HCT116 (cell line): ENCODE data around the gene EHMT1. TPM values are rescaled to one million over a fixed set of nuclear protein-coding genes. Genes with fewer than 3 reads are reported as not detected.

Source experiments
- ATAC-seq: fragments of 200-7000 bp; cut with Tn5 transposase; 2 replicates; pipeline ENCODE4 v1.9.1; 2020; ENCODE audit warnings: mild to moderate bottlenecking, moderate library complexity
- BruUV-seq: library from RNA; stranded (reverse); fragments of 400-500 nt; replicated peaks from 2 replicates; lab custom pipeline; 2021; lab: Mats Ljungman, UMichigan
- CTCF ChIA-PET: fragments of 300-600 bp; sonication (Branson Sonifier 250); formaldehyde crosslinking; loops from one replicate; lab custom pipeline; 2021; ENCODE audit warnings: antibody characterized with exemption; lab: Charles Lee
- POLR2A ChIA-PET: fragments of 300-600, 350-600 bp; sonication (Branson Sonifier 250); formaldehyde crosslinking; loops from one replicate; lab custom pipeline; 2021; ENCODE audit warnings: antibody characterized with exemption; lab: Charles Lee
- RAD21 ChIA-PET, 2 experiments: fragments of 300-600 bp; sonication (Branson Sonifier 250); formaldehyde crosslinking; loops; one replicate each; lab custom pipeline; 2023; ENCODE audit warnings: low total read pairs in 2 of 2; ENCODE audit not compliant: uncharacterized antibody in 2 of 2, unreplicated experiment in 2 of 2, low non-redundant PET in 1 of 2; lab: Charles Lee
- DNase-seq: peaks from one replicate; pipeline ENCODE4 v3.0.0-alpha.2; 2010; ENCODE audit warnings: low read depth, low spot score
- H2AFZ ChIP-seq: fragments of 200-600 bp; shearing (Covaris generic), sonication (generic); 2 replicates; pipeline ENCODE4 v1.6.1; 2017; ENCODE audit warnings: low read depth, mixed run types, mixed read lengths, antibody characterized with exemption, low read length; ENCODE audit not compliant: poor library complexity, severe bottlenecking
- H3K27ac ChIP-seq: 2 replicates; pipeline ENCODE4 v1.5.1; 2012; ENCODE audit warnings: low read depth, low read length
- H3K27me3 ChIP-seq: fragments of 200-600 bp; sonication (generic); 2 replicates; pipeline ENCODE4 v1.6.1; 2016; ENCODE audit warnings: mixed run types, low read length, mixed read lengths; ENCODE audit not compliant: insufficient read depth
- H3K36me3 ChIP-seq, 2 experiments: fragments of 200-500 bp in 1 of 2; fragments of 200-600 bp in 1 of 2; sonication (Bioruptor generic) in 1 of 2; sonication (generic) in 1 of 2; 2 replicates each; pipeline versions ENCODE4 v1.5.1 to v1.6.1; 2014 to 2016; ENCODE audit warnings: low read length in 2 of 2, inconsistent platforms in 1 of 2, mixed read lengths in 1 of 2, mixed run types in 1 of 2; ENCODE audit not compliant: insufficient read depth in 2 of 2, control insufficient read depth in 1 of 2
- H3K4me1 ChIP-seq, 2 experiments: fragments of 200-600 bp in 1 of 2; sonication (generic) in 1 of 2; 2 replicates each; pipeline versions ENCODE4 v1.5.1 to v1.6.1; 2012 to 2017; ENCODE audit warnings: low read length in 2 of 2, inconsistent platforms in 1 of 2, mild to moderate bottlenecking in 1 of 2, mixed read lengths in 1 of 2, mixed run types in 1 of 2, moderate library complexity in 1 of 2; ENCODE audit not compliant: insufficient read depth in 2 of 2, control insufficient read depth in 1 of 2
- H3K4me2 ChIP-seq: fragments of 200-600 bp; sonication (generic); 2 replicates; pipeline ENCODE4 v1.6.1; 2017; ENCODE audit warnings: mixed run types, low read length, mixed read lengths
- H3K4me3 ChIP-seq, 2 experiments: fragments of 200-600 bp in 1 of 2; sonication (generic) in 1 of 2; replicated peaks in 1 of 2; 2 replicates each; pipeline ENCODE4 v1.5.1; 2011 to 2016; ENCODE audit warnings: low read length in 2 of 2, control low read depth in 1 of 2, low read depth in 1 of 2, mild to moderate bottlenecking in 1 of 2, mixed read lengths in 1 of 2, mixed run types in 1 of 2
- H3K79me2 ChIP-seq: fragments of 200-600 bp; sonication (generic); 2 replicates; pipeline ENCODE4 v1.6.1; 2017; ENCODE audit warnings: mild to moderate bottlenecking, mixed run types, low read length, moderate library complexity, mixed read lengths; ENCODE audit not compliant: insufficient read depth
- H3K9ac ChIP-seq: fragments of 200-600 bp; sonication (generic); 2 replicates; pipeline ENCODE4 v1.6.1; 2016; ENCODE audit warnings: low read length, mixed read lengths
- H3K9me2 ChIP-seq: fragments of 200-600 bp; sonication (generic), shearing (Covaris generic); 2 replicates; pipeline ENCODE4 v1.6.1; 2017; ENCODE audit warnings: mixed run types, mild to moderate bottlenecking, moderate library complexity; ENCODE audit not compliant: insufficient read depth
- H3K9me3 ChIP-seq, 2 experiments: fragments of 200-500 bp in 1 of 2; fragments of 200-600 bp in 1 of 2; sonication (Bioruptor generic) in 1 of 2; sonication (generic) in 1 of 2; 2 replicates each; pipeline ENCODE4 v1.6.1; 2014 to 2017; ENCODE audit warnings: low read length in 2 of 2, mixed read lengths in 2 of 2, inconsistent platforms in 1 of 2, low read depth in 1 of 2, mild to moderate bottlenecking in 1 of 2, mixed run types in 1 of 2, moderate library complexity in 1 of 2; ENCODE audit not compliant: control insufficient read depth in 1 of 2, insufficient read depth in 1 of 2
- H4K20me1 ChIP-seq: fragments of 200-600 bp; sonication (generic), shearing (Covaris generic); 2 replicates; pipeline ENCODE4 v1.6.1; 2017; ENCODE audit warnings: mixed run types, mild to moderate bottlenecking, moderate library complexity; ENCODE audit not compliant: insufficient read depth
- CBX3 ChIP-seq: IDR thresholded peaks from 2 replicates; pipeline ENCODE4 v1.6.1; 2012; ENCODE audit warnings: low read depth
- CEBPB ChIP-seq: IDR thresholded peaks from 2 replicates; pipeline ENCODE4 v1.6.1; 2012; ENCODE audit warnings: low read depth
- EGR1 ChIP-seq: IDR thresholded peaks from 2 replicates; pipeline ENCODE4 v1.6.1; 2012; ENCODE audit warnings: low read depth
- ELF1 ChIP-seq: IDR thresholded peaks from 2 replicates; pipeline ENCODE4 v1.6.1; 2012; ENCODE audit warnings: low read depth, borderline replicate concordance
- EZH2 ChIP-seq: fragments of 200-600 bp; sonication (generic); IDR thresholded peaks from 2 replicates; pipeline ENCODE4 v1.6.1; 2017; ENCODE audit warnings: antibody characterized with exemption, mixed run types
- EZH2phosphoT487 ChIP-seq: fragments of 200-600 bp; IDR thresholded peaks from 2 replicates; pipeline ENCODE4 v1.6.1; 2018; ENCODE audit warnings: antibody characterized with exemption, borderline replicate concordance
- FOSL1 ChIP-seq: IDR thresholded peaks from 2 replicates; pipeline ENCODE4 v1.6.1; 2012; ENCODE audit warnings: low read depth
- JUND ChIP-seq: IDR thresholded peaks from 2 replicates; pipeline ENCODE4 v1.6.1; 2012
- POLR2AphosphoS5 ChIP-seq: IDR thresholded peaks from 2 replicates; pipeline ENCODE4 v1.6.1; 2011; ENCODE audit warnings: mild to moderate bottlenecking, low read depth, low read length, moderate library complexity
- RAD21 ChIP-seq: IDR thresholded peaks from 2 replicates; pipeline ENCODE4 v1.6.1; 2012; ENCODE audit warnings: low read depth, mild to moderate bottlenecking
- REST ChIP-seq: IDR thresholded peaks from 2 replicates; pipeline ENCODE4 v1.6.1; 2012; ENCODE audit warnings: low read depth
- SP1 ChIP-seq: IDR thresholded peaks from 2 replicates; pipeline ENCODE4 v1.6.1; 2012; ENCODE audit warnings: low read depth
- TCF7L2 ChIP-seq: IDR thresholded peaks from 2 replicates; pipeline ENCODE4 v1.7.0; 2011; ENCODE audit warnings: borderline replicate concordance, inconsistent platforms; ENCODE audit not compliant: insufficient read depth, insufficient read length; ENCODE audit errors: extremely low read depth
- YY1 ChIP-seq: IDR thresholded peaks from 2 replicates; pipeline ENCODE4 v1.6.1; 2011; ENCODE audit warnings: low read length, low read depth, moderate library complexity, mild to moderate bottlenecking; ENCODE audit not compliant: insufficient replicate concordance; ENCODE audit errors: extremely low read depth
- ZFX ChIP-seq: fragments of 450-650 bp; IDR thresholded peaks from 2 replicates; pipeline ENCODE4 v1.6.1; 2017
- intact Hi-C: fragments of 100-400 bp; cut with micrococcal nuclease; formaldehyde crosslinking; loops from 2 replicates; pipeline ENCODE4 v1.10.0; 2022
- total RNA-seq: library from RNA; stranded (reverse); gene quantifications from one replicate; pipeline ENCODE4 v1.2.1, GENCODE V29; 2021; ENCODE audit not compliant: unreplicated experiment
- TF ChIP-seq, protein P1 (sequence below): IDR thresholded peaks from 2 replicates; pipeline ENCODE4 v1.6.1; 2011; ENCODE audit warnings: mild to moderate bottlenecking, low read length, moderate library complexity; ENCODE audit not compliant: insufficient replicate concordance; ENCODE audit errors: extremely low read depth
- TF ChIP-seq, protein P2 (sequence below): IDR thresholded peaks from 2 replicates; pipeline ENCODE4 v1.6.1; 2012
- TF ChIP-seq, protein P3 (sequence below), 3 experiments: fragments of 200-600 bp in 1 of 3; sonication (generic) in 1 of 3; IDR thresholded peaks in 2 of 3; conservative IDR thresholded peaks in 1 of 3; 2 replicates each; pipeline ENCODE4 v1.5.1; 2012 to 2017; ENCODE audit warnings: low read depth in 2 of 3, low read length in 2 of 3, antibody characterized with exemption in 1 of 3, borderline replicate concordance in 1 of 3, control low read depth in 1 of 3, mild to moderate bottlenecking in 1 of 3, mixed read lengths in 1 of 3, mixed run types in 1 of 3, moderate library complexity in 1 of 3; ENCODE audit not compliant: insufficient read depth in 1 of 3

The EHMT1 gene
- total RNA-seq, 1 experiment from 2014 or later, result 86.1 TPM

- ChIA-PET RAD21 (no interaction called here), CTCF (no interaction called here), POLR2A (no interaction called here)
- no peaks in the 10 kb centered on the region for H3K4me1 ChIP-seq
- H3K27ac ChIP-seq, result no peak overlapping the region
- H3K36me3 ChIP-seq, result 0 out of 4 replicates have a peak, but pooled peaks cover 0 to 3% of the 10 kb centered on the region in 2 experiments
- no peak overlapping the region for H3K9ac ChIP-seq
- H3K9me2 ChIP-seq, result no peaks in the 10 kb centered on the region
- ATAC-seq (no peak), DNase-seq (no peak)
- H3K4me2 ChIP-seq, result no peak overlapping the region
- H3K9me3 ChIP-seq, result no peaks in the 10 kb centered on the region
- H2AFZ ChIP-seq, result no peak overlapping the region
- H4K20me1 ChIP-seq, result no peaks in the 10 kb centered on the region; the same call in 1 of the 2 replicates
- no peak overlapping the region for H3K4me3 ChIP-seq
- TF ChIP-seq POLR2AphosphoS5, result no peak
- no peak for TF ChIP-seq TCF7L2
- no peak for TF ChIP-seq EZH2
- no peak for TF ChIP-seq EGR1
- TF ChIP-seq SP1, result no peak
- TF ChIP-seq JUND, result no peak
- TF ChIP-seq REST, result no peak
- no peak for TF ChIP-seq FOSL1
- TF ChIP-seq CEBPB, result no peak
- no peak for TF ChIP-seq ELF1
- TF ChIP-seq EZH2phosphoT487, result no peak
- TF ChIP-seq, protein P1, sequence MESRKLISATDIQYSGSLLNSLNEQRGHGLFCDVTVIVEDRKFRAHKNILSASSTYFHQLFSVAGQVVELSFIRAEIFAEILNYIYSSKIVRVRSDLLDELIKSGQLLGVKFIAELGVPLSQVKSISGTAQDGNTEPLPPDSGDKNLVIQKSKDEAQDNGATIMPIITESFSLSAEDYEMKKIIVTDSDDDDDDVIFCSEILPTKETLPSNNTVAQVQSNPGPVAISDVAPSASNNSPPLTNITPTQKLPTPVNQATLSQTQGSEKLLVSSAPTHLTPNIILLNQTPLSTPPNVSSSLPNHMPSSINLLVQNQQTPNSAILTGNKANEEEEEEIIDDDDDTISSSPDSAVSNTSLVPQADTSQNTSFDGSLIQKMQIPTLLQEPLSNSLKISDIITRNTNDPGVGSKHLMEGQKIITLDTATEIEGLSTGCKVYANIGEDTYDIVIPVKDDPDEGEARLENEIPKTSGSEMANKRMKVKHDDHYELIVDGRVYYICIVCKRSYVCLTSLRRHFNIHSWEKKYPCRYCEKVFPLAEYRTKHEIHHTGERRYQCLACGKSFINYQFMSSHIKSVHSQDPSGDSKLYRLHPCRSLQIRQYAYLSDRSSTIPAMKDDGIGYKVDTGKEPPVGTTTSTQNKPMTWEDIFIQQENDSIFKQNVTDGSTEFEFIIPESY, result no peak
- TF ChIP-seq ZFX, result no peak
- no peak for TF ChIP-seq RAD21
- no peak for TF ChIP-seq YY1
- TF ChIP-seq, protein P2, sequence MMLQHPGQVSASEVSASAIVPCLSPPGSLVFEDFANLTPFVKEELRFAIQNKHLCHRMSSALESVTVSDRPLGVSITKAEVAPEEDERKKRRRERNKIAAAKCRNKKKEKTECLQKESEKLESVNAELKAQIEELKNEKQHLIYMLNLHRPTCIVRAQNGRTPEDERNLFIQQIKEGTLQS, result no peak
- no peak for TF ChIP-seq CBX3
- TF ChIP-seq, protein P3, sequence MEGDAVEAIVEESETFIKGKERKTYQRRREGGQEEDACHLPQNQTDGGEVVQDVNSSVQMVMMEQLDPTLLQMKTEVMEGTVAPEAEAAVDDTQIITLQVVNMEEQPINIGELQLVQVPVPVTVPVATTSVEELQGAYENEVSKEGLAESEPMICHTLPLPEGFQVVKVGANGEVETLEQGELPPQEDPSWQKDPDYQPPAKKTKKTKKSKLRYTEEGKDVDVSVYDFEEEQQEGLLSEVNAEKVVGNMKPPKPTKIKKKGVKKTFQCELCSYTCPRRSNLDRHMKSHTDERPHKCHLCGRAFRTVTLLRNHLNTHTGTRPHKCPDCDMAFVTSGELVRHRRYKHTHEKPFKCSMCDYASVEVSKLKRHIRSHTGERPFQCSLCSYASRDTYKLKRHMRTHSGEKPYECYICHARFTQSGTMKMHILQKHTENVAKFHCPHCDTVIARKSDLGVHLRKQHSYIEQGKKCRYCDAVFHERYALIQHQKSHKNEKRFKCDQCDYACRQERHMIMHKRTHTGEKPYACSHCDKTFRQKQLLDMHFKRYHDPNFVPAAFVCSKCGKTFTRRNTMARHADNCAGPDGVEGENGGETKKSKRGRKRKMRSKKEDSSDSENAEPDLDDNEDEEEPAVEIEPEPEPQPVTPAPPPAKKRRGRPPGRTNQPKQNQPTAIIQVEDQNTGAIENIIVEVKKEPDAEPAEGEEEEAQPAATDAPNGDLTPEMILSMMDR (IDR thresholded peaks at IDR 0.05 in 2 of 3, conservative IDR thresholded peaks at IDR 0.05 in 1 of 3; ENCODE audit: borderline replicate concordance in 1 of 3, insufficient read depth in 1 of 3, low read depth in 2 of 3, low read length in 2 of 3), result no peak
- no TSS peak for BruUV-seq
- no peaks in the 10 kb centered on the region for H3K27me3 ChIP-seq
- H3K79me2 ChIP-seq, result peaks cover 100% of the 10 kb centered on the region
- intact Hi-C loops, result no loop called here
Observed at GRCh38 chr9:137645211-137645610, 26.4 kb downstream of the EHMT1 start.
